ENCODE results near the gene OTUD3. TPM values are rescaled to one million over a fixed set of nuclear protein-coding genes. Genes with fewer than 3 reads are reported as not detected.

The OTUD3 gene
- total RNA-seq, 1 experiment from 2014 or later = 33.9 TPM

DNA sequence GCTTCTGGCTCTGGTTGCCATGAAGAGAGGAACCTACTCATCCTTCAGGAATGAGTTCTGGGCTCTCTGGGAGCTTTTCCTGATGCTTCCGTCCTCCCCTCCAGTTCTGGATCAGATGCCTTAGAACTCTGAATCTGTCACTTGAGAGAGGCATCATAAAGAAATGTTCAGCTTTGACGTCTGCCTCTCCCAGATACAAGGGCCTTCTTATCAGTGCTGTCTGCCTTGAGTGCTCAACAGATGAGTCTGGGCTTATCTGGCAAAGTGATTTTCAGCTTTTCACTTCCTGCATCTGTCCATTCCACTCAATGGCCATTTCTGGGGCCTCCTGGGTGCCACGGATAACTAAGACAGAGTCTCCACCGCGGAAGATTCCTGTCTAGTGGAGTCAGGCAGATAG is 12.3 kb upstream of the OTUD3 start:
- Histone ChIP-seq H3K36me3 (ENCODE audit: insufficient read depth, low read length, poor library complexity, severe bottlenecking) (no peaks in the 10 kb centered on the region), H3K27ac (ENCODE audit: low read depth, low read length, poor library complexity, severe bottlenecking) (no peak overlapping the region), H3K9me3 (ENCODE audit: low read depth, low read length, poor library complexity, severe bottlenecking) (no peaks in the 10 kb centered on the region), H3K4me3 (ENCODE audit: low read depth, low read length, poor library complexity, severe bottlenecking) (no peak overlapping the region), H3K4me1 (ENCODE audit: insufficient read depth, low read length, poor library complexity, severe bottlenecking) (peaks cover 9% of the 10 kb centered on the region), H3K27me3 (replicated peaks; ENCODE audit: insufficient read depth, low read depth, low read length, poor library complexity) (no peaks in the 10 kb centered on the region)
- intact Hi-C loops (cut with micrococcal nuclease; ENCODE audit: unreplicated experiment) = no loop called here
- no peak for DNase-seq (ENCODE audit: low spot score)
- CTCF ChIA-PET = no interaction called here
- POLR2A ChIA-PET (ENCODE audit: low non-redundant PET) = no interaction called here
- TF ChIP-seq EZH2 (IDR thresholded peaks at IDR 0.05; ENCODE audit: borderline replicate concordance, low read depth, low read length, poor library complexity, severe bottlenecking) = no peak
- TF ChIP-seq, protein P1, sequence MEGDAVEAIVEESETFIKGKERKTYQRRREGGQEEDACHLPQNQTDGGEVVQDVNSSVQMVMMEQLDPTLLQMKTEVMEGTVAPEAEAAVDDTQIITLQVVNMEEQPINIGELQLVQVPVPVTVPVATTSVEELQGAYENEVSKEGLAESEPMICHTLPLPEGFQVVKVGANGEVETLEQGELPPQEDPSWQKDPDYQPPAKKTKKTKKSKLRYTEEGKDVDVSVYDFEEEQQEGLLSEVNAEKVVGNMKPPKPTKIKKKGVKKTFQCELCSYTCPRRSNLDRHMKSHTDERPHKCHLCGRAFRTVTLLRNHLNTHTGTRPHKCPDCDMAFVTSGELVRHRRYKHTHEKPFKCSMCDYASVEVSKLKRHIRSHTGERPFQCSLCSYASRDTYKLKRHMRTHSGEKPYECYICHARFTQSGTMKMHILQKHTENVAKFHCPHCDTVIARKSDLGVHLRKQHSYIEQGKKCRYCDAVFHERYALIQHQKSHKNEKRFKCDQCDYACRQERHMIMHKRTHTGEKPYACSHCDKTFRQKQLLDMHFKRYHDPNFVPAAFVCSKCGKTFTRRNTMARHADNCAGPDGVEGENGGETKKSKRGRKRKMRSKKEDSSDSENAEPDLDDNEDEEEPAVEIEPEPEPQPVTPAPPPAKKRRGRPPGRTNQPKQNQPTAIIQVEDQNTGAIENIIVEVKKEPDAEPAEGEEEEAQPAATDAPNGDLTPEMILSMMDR (conservative IDR thresholded peaks at IDR 0.05; ENCODE audit: low read depth, low read length) = no peak
- BruUV-seq (replicated peaks) = no TSS peak

DNA sequence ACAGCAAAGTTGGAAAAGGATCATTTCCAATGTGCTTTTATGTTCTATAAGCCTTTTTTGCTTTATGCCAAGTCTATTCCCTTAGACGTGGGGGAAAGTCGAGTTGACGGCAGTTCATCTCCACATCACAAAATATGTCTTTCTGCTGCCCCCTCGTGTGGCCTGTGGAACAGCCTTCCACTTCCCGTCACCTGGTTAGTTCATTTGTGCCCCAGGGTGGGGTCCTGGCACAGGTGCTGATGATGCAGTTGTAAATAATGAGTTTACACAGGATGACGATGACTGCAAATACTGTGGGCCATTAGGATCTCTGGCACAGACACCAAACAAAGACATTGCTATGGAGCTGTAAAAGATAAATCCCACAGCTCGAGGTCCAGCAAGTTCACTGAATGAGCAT is 10.0 kb upstream of the OTUD3 start:
- peaks cover 3% of the 10 kb centered on the region for H3K4me1 ChIP-seq (ENCODE audit: insufficient read depth, low read length, poor library complexity, severe bottlenecking)
- no peak overlapping the region for H3K27ac ChIP-seq (ENCODE audit: low read depth, low read length, poor library complexity, severe bottlenecking)
- intact Hi-C loops (cut with micrococcal nuclease; ENCODE audit: unreplicated experiment) = no loop called here
- TF ChIP-seq, protein P1 (conservative IDR thresholded peaks at IDR 0.05; ENCODE audit: low read depth, low read length) = peak; percentile 23; the same call in 1 of the 2 replicates
- TF ChIP-seq EZH2 (IDR thresholded peaks at IDR 0.05; ENCODE audit: borderline replicate concordance, low read depth, low read length, poor library complexity, severe bottlenecking) = no peak
- ChIA-PET CTCF (interaction anchor here (1.3 kb wide), 1 partner anchor 11 kb away, joined by 3 read pairs; no protein-coding TSS in a partner anchor), POLR2A (ENCODE audit: low non-redundant PET) (no interaction called here)
- DNase-seq (ENCODE audit: low spot score) = peak; percentile 38
- no TSS peak for BruUV-seq (replicated peaks)
- H3K36me3 ChIP-seq (ENCODE audit: insufficient read depth, low read length, poor library complexity, severe bottlenecking) = no peaks in the 10 kb centered on the region
- H3K9me3 ChIP-seq (ENCODE audit: low read depth, low read length, poor library complexity, severe bottlenecking) = no peaks in the 10 kb centered on the region
- no peak overlapping the region for H3K4me3 ChIP-seq (ENCODE audit: low read depth, low read length, poor library complexity, severe bottlenecking)
- no peaks in the 10 kb centered on the region for H3K27me3 ChIP-seq (replicated peaks; ENCODE audit: insufficient read depth, low read depth, low read length, poor library complexity)

DNA sequence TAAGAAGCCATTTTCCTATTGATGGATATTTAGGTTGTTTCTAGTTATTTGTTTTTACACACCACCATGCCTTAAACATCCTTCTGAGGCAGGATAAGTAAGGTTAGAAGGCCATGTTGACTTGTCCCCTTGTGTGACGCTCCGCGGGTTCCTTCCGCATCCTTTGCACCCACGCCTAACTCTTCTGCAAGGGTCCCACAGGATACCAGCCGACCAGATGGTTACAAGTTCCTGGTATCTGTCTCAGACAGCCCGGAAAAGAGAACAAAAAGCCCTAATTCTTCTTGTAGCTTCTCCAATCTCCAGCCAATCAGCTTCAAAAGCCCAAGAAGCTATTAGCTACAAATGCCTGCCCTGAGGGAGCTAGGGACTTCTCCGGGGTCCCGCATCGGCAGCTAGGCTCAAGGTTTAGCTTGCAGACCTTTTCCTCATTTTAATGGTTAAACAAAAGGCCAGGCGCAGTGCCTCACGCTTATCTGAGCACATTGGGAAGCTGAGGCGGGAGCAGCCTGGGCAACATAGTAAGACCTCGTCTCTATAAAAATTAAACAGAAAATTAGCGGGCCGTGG is 4.9 kb upstream of the OTUD3 start:
- Histone ChIP-seq H3K36me3 (ENCODE audit: insufficient read depth, low read length, poor library complexity, severe bottlenecking) (no peaks in the 10 kb centered on the region), H3K9me3 (ENCODE audit: low read depth, low read length, poor library complexity, severe bottlenecking) (no peaks in the 10 kb centered on the region), H3K4me1 (ENCODE audit: insufficient read depth, low read length, poor library complexity, severe bottlenecking) (peaks cover 11% of the 10 kb centered on the region), H3K4me3 (ENCODE audit: low read depth, low read length, poor library complexity, severe bottlenecking) (no peak overlapping the region), H3K27ac (ENCODE audit: low read depth, low read length, poor library complexity, severe bottlenecking) (peak overlapping the region; percentile 79), H3K27me3 (replicated peaks; ENCODE audit: insufficient read depth, low read depth, low read length, poor library complexity) (no peaks in the 10 kb centered on the region)
- no peak for DNase-seq (ENCODE audit: low spot score)
- TF ChIP-seq EZH2 (IDR thresholded peaks at IDR 0.05; ENCODE audit: borderline replicate concordance, low read depth, low read length, poor library complexity, severe bottlenecking) = no peak
- TF ChIP-seq, protein P1 (conservative IDR thresholded peaks at IDR 0.05; ENCODE audit: low read depth, low read length) = no peak
- intact Hi-C loops (cut with micrococcal nuclease; ENCODE audit: unreplicated experiment) = no loop called here
- no TSS peak for BruUV-seq (replicated peaks)
- CTCF ChIA-PET = no interaction called here
- POLR2A ChIA-PET (ENCODE audit: low non-redundant PET) = interaction anchor here (0.6 kb wide), 1 partner anchor 12 kb away, joined by 4 read pairs; no protein-coding TSS in a partner anchor

Measured in A673 (cell line).